SK-N-SH (cell line): Measurements from ENCODE around the gene TBL1X. TPM values are rescaled to one million over a fixed set of nuclear protein-coding genes. Genes with fewer than 3 reads are reported as not detected.

ENCODE experiments used
- CTCF ChIA-PET: fragments of 300-600, 350-600 bp; formaldehyde crosslinking; extraction: SDS; loops from one replicate; lab custom pipeline; 2021; lab: Yijun Ruan, JAX
- POLR2A ChIA-PET: fragments of 350-600 bp; sonication (Branson Sonifier 250); formaldehyde crosslinking; extraction: SDS; loops from one replicate; lab custom pipeline; 2020; ENCODE audit warnings: antibody characterized with exemption, inconsistent platforms; lab: Yijun Ruan, JAX
- DNase-seq: peaks from one replicate; pipeline ENCODE4 v3.0.0; 2012
- H2AFZ ChIP-seq: fragments of 200-600 bp; sonication (generic); 2 replicates; pipeline ENCODE4 v1.8.1; 2016; ENCODE audit warnings: antibody characterized with exemption, mild to moderate bottlenecking, low read depth
- H3F3A ChIP-seq: fragments of 200-600 bp; sonication (generic); replicated peaks from 2 replicates; pipeline ENCODE3; 2016; ENCODE audit warnings: antibody characterized with exemption, mild to moderate bottlenecking; ENCODE audit not compliant: insufficient read depth
- H3K27ac ChIP-seq, 2 experiments: fragments of 200-500 bp in 1 of 2; fragments of 200-600 bp in 1 of 2; sonication (Bioruptor generic) in 1 of 2; sonication (generic), shearing (Covaris generic) in 1 of 2; 2 replicates each; pipeline versions ENCODE4 v1.5.1 to v1.6.1; 2014 to 2016; ENCODE audit warnings: low read depth in 2 of 2, inconsistent platforms in 1 of 2, low read length in 1 of 2, mild to moderate bottlenecking in 1 of 2, mixed read lengths in 1 of 2
- H3K27me3 ChIP-seq: fragments of 200-600 bp; sonication (generic), shearing (Covaris generic); 2 replicates; pipeline ENCODE4 v1.6.1; 2016; ENCODE audit warnings: mixed run types; ENCODE audit not compliant: insufficient read depth
- H3K36me3 ChIP-seq, 2 experiments: fragments of 200-500 bp in 1 of 2; fragments of 200-600 bp in 1 of 2; sonication (Bioruptor generic) in 1 of 2; sonication (generic) in 1 of 2; replicated peaks in 1 of 2; 2 replicates each; pipeline versions ENCODE3 to v1.5.1; 2014 to 2016; ENCODE audit warnings: low read length in 1 of 2, mild to moderate bottlenecking in 1 of 2; ENCODE audit not compliant: insufficient read depth in 2 of 2, control insufficient read depth in 1 of 2
- H3K4me1 ChIP-seq, 2 experiments: fragments of 200-500 bp in 1 of 2; fragments of 200-600 bp in 1 of 2; sonication (Bioruptor generic) in 1 of 2; sonication (generic), shearing (Covaris generic) in 1 of 2; 2 replicates each; pipeline versions ENCODE4 v1.5.1 to v1.6.1; 2014 to 2016; ENCODE audit warnings: low read depth in 1 of 2, low read length in 1 of 2, mixed run types in 1 of 2; ENCODE audit not compliant: insufficient read depth in 2 of 2, control insufficient read depth in 1 of 2
- H3K4me2 ChIP-seq: fragments of 200-600 bp; sonication (generic), shearing (Covaris generic); 2 replicates; pipeline ENCODE4 v1.6.1; 2017; ENCODE audit warnings: mixed run types
- H3K4me3 ChIP-seq, 2 experiments: fragments of 200-500 bp in 1 of 2; fragments of 200-600 bp in 1 of 2; sonication (Bioruptor generic) in 1 of 2; sonication (generic), shearing (Covaris generic) in 1 of 2; 2 replicates each; pipeline versions ENCODE4 v1.5.1 to v1.8.1; 2014 to 2016; ENCODE audit warnings: low read depth in 2 of 2, inconsistent platforms in 1 of 2, low read length in 1 of 2, mild to moderate bottlenecking in 1 of 2, mixed read lengths in 1 of 2, moderate library complexity in 1 of 2
- H3K79me2 ChIP-seq: fragments of 200-600 bp; sonication (generic); 2 replicates; pipeline ENCODE4 v1.8.1; 2017; ENCODE audit warnings: mild to moderate bottlenecking; ENCODE audit not compliant: insufficient read depth
- H3K9ac ChIP-seq: fragments of 200-600 bp; sonication (generic); 2 replicates; pipeline ENCODE4 v1.6.1; 2017; ENCODE audit warnings: mixed run types
- H3K9me2 ChIP-seq: fragments of 200-600 bp; sonication (generic); 2 replicates; pipeline ENCODE4 v1.6.1; 2017; ENCODE audit warnings: mixed run types
- H3K9me3 ChIP-seq: fragments of 200-600 bp; sonication (generic); 2 replicates; pipeline ENCODE4 v1.6.1; 2017; ENCODE audit warnings: mixed run types, mild to moderate bottlenecking, moderate library complexity
- H4K20me1 ChIP-seq: fragments of 200-600 bp; sonication (generic); 2 replicates; pipeline ENCODE4 v1.6.1; 2017; ENCODE audit warnings: mild to moderate bottlenecking, mixed run types; ENCODE audit not compliant: insufficient read depth
- CHD2 ChIP-seq: fragments of 150-350 bp; IDR thresholded peaks from 2 replicates; pipeline ENCODE4 v1.6.1; 2018; ENCODE audit warnings: low read length; ENCODE audit not compliant: partially characterized antibody
- CTCF ChIP-seq: fragments of 200-600 bp; sonication (generic); IDR thresholded peaks from 2 replicates; pipeline ENCODE4 v1.6.1; 2017; ENCODE audit warnings: antibody characterized with exemption, mild to moderate bottlenecking, moderate library complexity
- FOXJ3 ChIP-seq: sonication (generic); formaldehyde crosslinking; IDR thresholded peaks from 2 replicates; pipeline ENCODE4 v1.5.1; 2020; ENCODE audit warnings: mild to moderate bottlenecking, missing genetic modification reagents
- FOXM1 ChIP-seq: IDR thresholded peaks from 2 replicates; pipeline ENCODE4 v1.4.0; 2012; ENCODE audit warnings: low read depth, mild to moderate bottlenecking
- GABPA ChIP-seq: IDR thresholded peaks from 2 replicates; pipeline ENCODE4 v1.4.0; 2012; ENCODE audit warnings: low read depth, mild to moderate bottlenecking
- IRF3 ChIP-seq: fragments of 150-350 bp; IDR thresholded peaks from 2 replicates; pipeline ENCODE4 v1.6.1; 2016; ENCODE audit warnings: mild to moderate bottlenecking, low read depth, low read length
- JUND ChIP-seq: IDR thresholded peaks from 2 replicates; pipeline ENCODE4 v1.4.0; 2012
- MAX ChIP-seq: IDR thresholded peaks from 2 replicates; pipeline ENCODE4 v1.4.0; 2012; ENCODE audit warnings: low read depth
- MXI1 ChIP-seq: IDR thresholded peaks from 2 replicates; pipeline ENCODE4 v1.6.1; 2012; ENCODE audit warnings: mild to moderate bottlenecking, low read depth, low read length, improper control_type of control experiment
- NFIC ChIP-seq: IDR thresholded peaks from 2 replicates; pipeline ENCODE4 v1.4.0; 2012; ENCODE audit warnings: borderline replicate concordance
- NRF1 ChIP-seq: IDR thresholded peaks from 2 replicates; pipeline ENCODE4 v1.6.1; 2012; ENCODE audit warnings: low read depth, mild to moderate bottlenecking, low read length
- RFX5 ChIP-seq: IDR thresholded peaks from 2 replicates; pipeline ENCODE4 v1.6.1; 2012; ENCODE audit warnings: mild to moderate bottlenecking, improper control_type of control experiment, low read length
- RXRA ChIP-seq: IDR thresholded peaks from 2 replicates; pipeline ENCODE4 v1.4.0; 2012; ENCODE audit warnings: low read depth, mild to moderate bottlenecking, borderline replicate concordance
- SIN3A ChIP-seq: IDR thresholded peaks from 2 replicates; pipeline ENCODE4 v1.6.1; 2012; ENCODE audit warnings: low read depth, mild to moderate bottlenecking, low read length, moderate library complexity, borderline replicate concordance
- TAF1 ChIP-seq: IDR thresholded peaks from 2 replicates; pipeline ENCODE4 v1.6.1; 2012; ENCODE audit warnings: low read depth, mild to moderate bottlenecking, low read length, moderate library complexity, borderline replicate concordance
- TEAD4 ChIP-seq: IDR thresholded peaks from 2 replicates; pipeline ENCODE4 v1.4.0; 2012; ENCODE audit warnings: mild to moderate bottlenecking, borderline replicate concordance; ENCODE audit not compliant: insufficient read depth
- USF1 ChIP-seq: IDR thresholded peaks from 2 replicates; pipeline ENCODE4 v1.4.0; 2012; ENCODE audit warnings: low read depth, borderline replicate concordance
- YY1 ChIP-seq: IDR thresholded peaks from 2 replicates; pipeline ENCODE4 v1.4.0; 2012; ENCODE audit warnings: low read depth, mild to moderate bottlenecking
- WGBS: methylation state at CpG from one replicate; pipeline ENCODE4 v1.1.6; 2017; ENCODE audit warnings: low lambda C conversion rate; 5-methylcytosine and 5-hydroxymethylcytosine counted together
- polyA plus RNA-seq, 3 experiments: library from polyadenylated mRNA; depleted of rRNA; stranded (reverse); fragments of >200 nt; gene quantifications; 2 replicates each; pipeline ENCODE4 v1.2.3, GENCODE V29; 2012

Gene TBL1X
- polyA plus RNA-seq, 1 of the 3 experiments (the other 2 are of a cell fraction), result 10.6 TPM

GRCh38 chrX:9429767-9430166 is 35.1 kb upstream of the TBL1X start:
- Histone ChIP-seq H3K36me3 (no peaks in the 10 kb centered on the region), H3K4me1 (peaks cover 0 to 3% of the 10 kb centered on the region in 2 experiments; a peak in 1 of 4 replicates), H3K27me3 (no peaks in the 10 kb centered on the region), H3K4me2 (no peak overlapping the region), H3K4me3 (no peak overlapping the region), H3K79me2 (no peaks in the 10 kb centered on the region), H3K9me3 (no peaks in the 10 kb centered on the region), H3F3A (no peaks in the 10 kb centered on the region), H3K9ac (no peak overlapping the region), H3K9me2 (no peaks in the 10 kb centered on the region), H2AFZ (no peak overlapping the region), H4K20me1 (no peaks in the 10 kb centered on the region), H3K27ac (no peak overlapping the region)
- 51% methylated on average over 12 of the region's 12 CpGs for WGBS
- DNase-seq, result peak; percentile 25
- ChIA-PET POLR2A (no interaction called here), CTCF (no interaction called here)
- no peak for TF ChIP-seq CTCF
- no peak for TF ChIP-seq MXI1
- no peak for TF ChIP-seq IRF3
- TF ChIP-seq FOXM1, result no peak
- no peak for TF ChIP-seq SIN3A
- no peak for TF ChIP-seq JUND
- no peak for TF ChIP-seq CHD2
- no peak for TF ChIP-seq YY1
- no peak for TF ChIP-seq NFIC
- TF ChIP-seq RFX5, result no peak
- no peak for TF ChIP-seq TEAD4
- no peak for TF ChIP-seq NRF1
- TF ChIP-seq MAX, result no peak
- TF ChIP-seq TAF1, result no peak
- TF ChIP-seq GABPA, result no peak
- no peak for TF ChIP-seq RXRA
- TF ChIP-seq USF1, result no peak
- TF ChIP-seq FOXJ3 (CRISPR knock-in tag), result no peak
